AG10803 (cell line): ENCODE results near the gene CASKIN1.

ENCODE experiments used
- DNase-seq: peaks from one replicate; pipeline ENCODE4 v3.0.0; 2010; ENCODE audit warnings: low read depth
- H3K4me3 ChIP-seq: 2 replicates; pipeline ENCODE4 v1.5.1; 2011; ENCODE audit warnings: mild to moderate bottlenecking, low read length, control low read depth
- TF ChIP-seq, protein P1 (sequence below): conservative IDR thresholded peaks from 2 replicates; pipeline ENCODE4 v1.5.1; 2011; ENCODE audit warnings: mild to moderate bottlenecking, low read length, control low read depth, inconsistent platforms

CASKIN1 gene

DNA sequence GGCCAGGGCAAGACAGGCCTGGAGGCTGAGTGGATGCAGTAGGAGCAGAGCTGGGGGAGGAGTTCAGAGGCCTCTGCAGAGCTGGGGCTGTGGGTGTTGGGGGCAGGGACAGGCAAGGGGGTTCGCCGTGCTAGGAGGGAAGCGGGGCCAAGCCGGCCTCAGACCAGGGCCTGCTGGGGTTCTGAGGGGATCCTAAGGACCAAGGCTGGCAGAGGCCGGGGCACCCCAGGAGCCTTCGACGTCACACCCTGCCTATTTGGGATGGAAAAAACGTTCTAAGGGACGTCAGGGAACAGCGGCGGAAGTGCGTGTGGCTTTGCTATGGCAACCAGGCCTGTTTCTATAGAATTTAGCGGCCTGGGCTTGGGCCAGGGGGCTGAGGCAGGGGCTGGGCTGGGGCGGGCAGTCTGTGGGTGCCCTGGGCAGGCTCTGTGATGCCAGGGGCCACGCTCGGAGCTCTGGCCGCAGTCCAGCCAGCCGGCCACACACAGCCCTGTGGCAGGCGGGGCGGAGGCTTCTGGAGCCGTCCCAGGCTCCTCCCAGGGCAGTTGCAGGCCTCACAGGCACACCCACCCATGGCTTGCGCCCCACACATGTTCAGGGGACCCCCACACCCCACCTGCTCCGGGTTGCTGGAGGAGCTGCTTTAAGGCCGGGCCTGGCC, 37.1 kb downstream of the CASKIN1 start:
- peak overlapping the region; percentile 34 for H3K4me3 ChIP-seq
- TF ChIP-seq, protein P1, sequence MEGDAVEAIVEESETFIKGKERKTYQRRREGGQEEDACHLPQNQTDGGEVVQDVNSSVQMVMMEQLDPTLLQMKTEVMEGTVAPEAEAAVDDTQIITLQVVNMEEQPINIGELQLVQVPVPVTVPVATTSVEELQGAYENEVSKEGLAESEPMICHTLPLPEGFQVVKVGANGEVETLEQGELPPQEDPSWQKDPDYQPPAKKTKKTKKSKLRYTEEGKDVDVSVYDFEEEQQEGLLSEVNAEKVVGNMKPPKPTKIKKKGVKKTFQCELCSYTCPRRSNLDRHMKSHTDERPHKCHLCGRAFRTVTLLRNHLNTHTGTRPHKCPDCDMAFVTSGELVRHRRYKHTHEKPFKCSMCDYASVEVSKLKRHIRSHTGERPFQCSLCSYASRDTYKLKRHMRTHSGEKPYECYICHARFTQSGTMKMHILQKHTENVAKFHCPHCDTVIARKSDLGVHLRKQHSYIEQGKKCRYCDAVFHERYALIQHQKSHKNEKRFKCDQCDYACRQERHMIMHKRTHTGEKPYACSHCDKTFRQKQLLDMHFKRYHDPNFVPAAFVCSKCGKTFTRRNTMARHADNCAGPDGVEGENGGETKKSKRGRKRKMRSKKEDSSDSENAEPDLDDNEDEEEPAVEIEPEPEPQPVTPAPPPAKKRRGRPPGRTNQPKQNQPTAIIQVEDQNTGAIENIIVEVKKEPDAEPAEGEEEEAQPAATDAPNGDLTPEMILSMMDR, result no peak
- peak; percentile 65 for DNase-seq

DNA sequence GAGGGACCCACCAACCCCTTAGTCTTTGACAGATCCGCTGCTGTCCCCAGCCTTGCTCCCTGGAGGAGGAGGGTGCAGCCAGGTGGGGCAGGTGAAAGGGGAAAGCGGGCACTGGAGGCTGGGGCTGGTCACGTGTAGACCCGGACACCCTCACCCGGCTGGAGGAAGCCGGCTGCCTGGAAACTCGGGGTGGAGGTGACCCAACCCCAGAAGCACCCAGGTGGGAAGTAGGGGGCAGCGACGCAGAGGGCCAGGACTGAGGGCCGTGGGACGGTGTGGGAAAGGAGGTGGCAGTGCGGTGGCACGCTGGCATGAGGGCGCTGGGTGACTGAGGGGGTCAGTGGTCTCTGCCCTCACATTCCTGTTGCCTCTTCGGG, 38.2 kb downstream of the CASKIN1 start:
- no peak overlapping the region for H3K4me3 ChIP-seq
- TF ChIP-seq, protein P1, result no peak
- DNase-seq, result no peak

DNA sequence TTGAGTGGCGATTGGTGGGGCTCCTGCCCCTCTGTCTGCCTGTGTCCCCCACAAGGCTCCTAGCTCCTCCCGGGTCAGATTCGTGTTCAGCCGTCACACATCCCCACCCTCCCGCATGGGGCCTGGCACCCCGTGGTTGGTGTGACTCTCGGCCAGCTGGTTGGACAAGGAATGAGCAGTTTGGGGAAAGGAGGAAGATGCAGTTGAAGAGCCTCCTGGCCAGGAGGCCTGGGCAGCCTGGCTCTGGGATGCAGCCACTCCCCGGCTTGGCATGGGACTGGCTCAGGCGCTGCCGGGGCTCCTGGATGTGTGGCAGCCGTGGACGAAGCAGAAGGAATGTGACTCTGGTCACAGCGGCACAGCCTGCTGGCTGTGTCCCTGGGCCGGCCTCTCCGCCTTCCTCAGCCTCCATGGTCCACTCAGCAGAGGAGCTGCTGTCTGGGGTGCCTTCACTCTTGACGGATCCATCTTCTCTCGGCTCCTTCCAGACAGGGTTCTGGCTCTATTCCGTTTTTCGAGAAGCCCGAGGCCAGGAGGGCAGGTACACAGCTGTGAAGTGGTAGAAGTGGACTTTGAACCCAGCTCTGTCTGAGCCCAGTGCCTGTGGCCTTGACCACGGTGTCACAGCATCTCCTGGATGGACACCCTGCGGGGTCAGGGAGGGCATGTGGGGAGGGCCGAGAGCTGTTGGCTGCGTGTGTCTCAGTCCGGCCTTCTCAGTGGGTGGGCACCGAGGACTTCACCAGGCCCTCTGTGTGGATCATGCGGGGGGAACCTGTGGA, 38.7 kb downstream of the CASKIN1 start:
- TF ChIP-seq, protein P1, result no peak
- peak overlapping the region; percentile 89 for H3K4me3 ChIP-seq
- DNase-seq, result no peak

DNA sequence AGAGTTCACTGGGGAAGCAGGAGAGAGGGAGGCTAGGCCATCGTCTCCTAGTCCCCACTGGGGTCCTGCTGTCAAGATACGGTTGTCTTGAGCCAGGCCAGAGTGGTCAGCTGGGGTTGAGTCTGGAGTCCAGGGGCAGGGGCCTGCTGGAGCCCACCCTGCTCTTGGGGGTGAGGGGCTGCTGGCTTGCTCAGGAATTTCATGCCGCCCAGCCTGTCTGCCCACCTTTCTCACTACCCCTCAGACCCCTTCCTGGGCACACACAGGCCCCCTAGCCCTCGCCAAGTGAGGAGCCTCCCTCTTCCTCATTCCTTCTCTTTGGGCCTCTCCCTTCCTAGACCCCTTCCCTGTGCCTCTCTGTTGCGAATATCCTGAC, 39.6 kb downstream of the CASKIN1 start:
- TF ChIP-seq, protein P1, result no peak
- no peak for DNase-seq

DNA sequence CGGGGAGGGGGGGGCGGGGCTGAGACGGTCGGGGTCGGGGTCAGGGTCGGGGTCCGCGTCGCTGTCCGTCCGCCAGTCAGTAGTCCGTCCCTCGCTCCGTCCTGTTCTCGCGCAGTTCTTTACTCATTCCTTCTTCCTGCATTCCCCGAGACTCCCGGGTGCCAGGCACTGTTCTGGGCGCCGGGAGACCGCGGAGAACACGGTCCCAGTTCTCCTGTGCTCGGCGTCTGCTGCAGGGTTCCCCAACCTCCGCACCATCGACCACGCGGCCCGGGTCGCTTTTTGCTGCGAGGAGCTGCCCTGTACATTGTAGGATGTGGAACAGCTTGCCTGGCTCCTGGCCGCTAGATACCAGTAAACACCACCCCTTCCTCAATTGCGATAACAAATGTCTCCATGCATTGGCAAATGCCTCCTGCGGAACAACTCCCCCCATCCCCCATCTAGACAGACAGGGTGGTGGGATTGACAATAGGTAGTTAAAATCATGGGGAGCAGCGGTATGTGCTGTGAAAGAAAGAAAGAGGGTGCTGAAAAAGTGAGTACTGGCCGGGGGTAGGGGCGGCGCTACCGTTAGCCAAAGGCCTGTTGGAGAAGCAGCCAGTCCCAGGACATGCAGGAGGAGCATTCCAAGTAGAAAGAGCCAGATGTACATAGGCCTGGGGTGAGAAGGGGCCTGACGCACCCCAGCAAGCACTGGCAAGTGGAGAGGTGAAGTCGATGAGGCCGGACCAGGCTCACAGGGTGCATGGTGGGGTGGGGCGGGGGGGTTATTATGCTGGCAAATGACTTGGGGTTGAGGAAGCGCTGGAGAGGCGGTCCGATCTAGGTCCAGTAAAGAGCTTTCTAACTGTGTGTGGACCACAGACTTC, 40.2 kb downstream of the CASKIN1 start:
- DNase-seq, result peak; percentile 79
- TF ChIP-seq, protein P1, result no peak

More for the DNA sequence above, 39.6 kb downstream of the CASKIN1 start:
- H3K4me3 ChIP-seq, result peak overlapping the region; percentile 89

DNA sequence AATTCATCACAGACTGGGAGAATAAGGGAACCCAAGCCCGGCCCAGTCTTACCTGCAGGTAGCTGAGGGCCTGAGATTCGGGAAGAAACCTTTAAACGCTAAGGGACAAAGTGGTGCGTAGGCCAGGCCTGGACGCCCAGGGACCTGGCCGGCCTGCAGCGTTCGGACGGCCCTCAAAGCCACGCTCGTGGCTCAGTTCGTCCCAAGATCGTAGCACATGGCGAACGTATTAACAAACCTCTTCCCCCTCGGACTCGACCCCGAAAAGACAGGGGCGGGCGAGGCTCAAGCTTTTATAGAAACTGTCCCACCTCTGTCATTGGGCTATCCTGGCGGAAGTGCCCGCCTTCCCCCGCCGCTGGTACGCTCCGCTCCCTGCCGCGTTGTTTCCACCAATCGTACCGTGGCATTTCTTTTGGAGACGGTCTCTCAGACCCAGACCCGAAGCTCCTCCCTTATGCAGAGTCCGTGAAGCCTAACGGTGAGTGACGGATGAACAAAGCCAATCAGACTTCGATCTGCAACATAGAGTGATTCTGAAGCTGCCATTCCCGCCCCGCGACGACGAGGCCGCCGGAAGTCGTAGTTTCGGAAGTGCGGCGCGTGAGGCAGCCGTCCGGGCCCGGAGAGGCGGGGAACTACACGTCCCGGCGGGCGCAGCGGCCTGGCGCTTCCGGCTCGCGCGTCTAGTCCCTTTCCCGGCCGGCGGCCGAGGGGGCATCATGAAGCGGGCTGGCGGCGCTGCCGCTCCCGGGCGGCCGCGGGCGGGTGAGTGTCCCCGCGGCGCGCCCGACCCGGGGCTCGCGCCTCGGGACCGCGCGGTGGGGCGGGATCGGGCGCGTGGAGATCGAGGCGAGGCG, 41.1 kb downstream of the CASKIN1 start, which contains the start of gene TRAF7:
Gene TRAF7, plus strand, starts transcription at position 692 of the 860 bp plus-strand sequence. CDS start 8,139 bp downstream, outside the sequence.
- TF ChIP-seq, protein P1, result no peak
- DNase-seq, result peak; percentile 100
- H3K4me3 ChIP-seq, result peak within 1 kb of the TSS; percentile 89

More for the DNA sequence above, 40.2 kb downstream of the CASKIN1 start:
- peak overlapping the region; percentile 89 for H3K4me3 ChIP-seq
